GM18502 (cell line): ENCODE results near the gene HSPB7.
"Not testable (repeated sequence)": the region's sequence is repeated elsewhere in the genome, so short reads cannot be mapped to it uniquely, and the experiment has no call there.

Experiments
- ATAC-seq: cut with Tn5 transposase; IDR thresholded peaks from one replicate; pipeline ENCODE4 v1.9.1; 2021; ENCODE audit warnings: mild to moderate bottlenecking; ENCODE audit not compliant: unreplicated experiment, poor library complexity

HSPB7 gene

GRCh38 chr1:16051039-16051438, 33.2 kb upstream of the HSPB7 start:
- ATAC-seq, result no peak

- no peak for ATAC-seq
Measured at GRCh38 chr1:16050328-16050727, 32.5 kb upstream of the HSPB7 start.

GRCh38 chr1:16048573-16049189, 30.8 kb upstream of the HSPB7 start:
- no peak for ATAC-seq

- ATAC-seq, result no peak
Measured at GRCh38 chr1:16047791-16048475, 30.1 kb upstream of the HSPB7 start.

- no peak for ATAC-seq
Measured at GRCh38 chr1:16046842-16047241, 29.0 kb upstream of the HSPB7 start.

GRCh38 chr1:16043950-16044349, 26.1 kb upstream of the HSPB7 start:
- ATAC-seq, result no peak

GRCh38 chr1:16043521-16043920, 25.7 kb upstream of the HSPB7 start, which contains the start of gene CLCNKB:
CLCNKB (plus strand) TSS chr1:16043782; CDS start chr1:16044493, 711 bp downstream.
- ATAC-seq, result no peak

- not testable (repeated sequence) for ATAC-seq
Measured at GRCh38 chr1:16042654-16043053, 24.8 kb upstream of the HSPB7 start.

GRCh38 chr1:16042096-16042495, 24.3 kb upstream of the HSPB7 start:
- no peak for ATAC-seq

- no peak for ATAC-seq
Measured at GRCh38 chr1:16041200-16041599, 23.4 kb upstream of the HSPB7 start.

GRCh38 chr1:16039871-16040270, 22.0 kb upstream of the HSPB7 start:
- not testable (repeated sequence) for ATAC-seq

GRCh38 chr1:16038620-16038912, 20.7 kb upstream of the HSPB7 start:
- no peak for ATAC-seq

- not testable (repeated sequence) for ATAC-seq
Measured at GRCh38 chr1:16036461-16036860, 18.6 kb upstream of the HSPB7 start.

GRCh38 chr1:16033103-16033632, 15.3 kb upstream of the HSPB7 start:
- not testable (repeated sequence) for ATAC-seq

- ATAC-seq, result no peak
Measured at GRCh38 chr1:16032388-16033102, 14.7 kb upstream of the HSPB7 start.

GRCh38 chr1:16031551-16031950, 13.7 kb upstream of the HSPB7 start:
- no peak for ATAC-seq

- no peak for ATAC-seq
Measured at GRCh38 chr1:16029288-16029687, 11.4 kb upstream of the HSPB7 start.

- ATAC-seq, result not testable (repeated sequence)
Measured at GRCh38 chr1:16029003-16029268, 11.1 kb upstream of the HSPB7 start.

- ATAC-seq, result no peak
Measured at GRCh38 chr1:16028237-16029002, 10.6 kb upstream of the HSPB7 start.

- no peak for ATAC-seq
Measured at GRCh38 chr1:16026723-16027484, 9.1 kb upstream of the HSPB7 start.
